HFF-Myc (cell line): Measurements from ENCODE around the gene AQP7.
"Not testable (repeated sequence)": the region's sequence is repeated elsewhere in the genome, so short reads cannot be mapped to it uniquely, and the experiment has no call there.

Source experiments
- DNase-seq: peaks from one replicate; pipeline ENCODE4 v3.0.0-alpha.2; 2011; ENCODE audit warnings: low read depth; ENCODE audit errors: extremely low read depth
- H3K4me3 ChIP-seq: replicated peaks from 2 replicates; pipeline ENCODE4 v1.5.1; 2011; ENCODE audit warnings: low read depth, mild to moderate bottlenecking, control low read depth, low read length
- CTCF ChIP-seq: IDR thresholded peaks from 2 replicates; pipeline ENCODE4 v1.5.1; 2012; ENCODE audit warnings: mild to moderate bottlenecking, low read depth, low read length, control low read depth; ENCODE audit errors: missing control alignments

The AQP7 gene

GRCh38 chr9:33425128-33425533, 22.8 kb upstream of the AQP7 start:
- no peak for DNase-seq
- no peak for TF ChIP-seq CTCF
- no peak overlapping the region for H3K4me3 ChIP-seq

- not testable (repeated sequence) for H3K4me3 ChIP-seq, DNase-seq
Measured at GRCh38 chr9:33424492-33424891, 22.1 kb upstream of the AQP7 start.

- DNase-seq, H3K4me3 ChIP-seq: not testable (repeated sequence)
Measured at GRCh38 chr9:33424043-33424442, 21.7 kb upstream of the AQP7 start.

- DNase-seq: no peak
- H3K4me3 ChIP-seq: no peak overlapping the region
- TF ChIP-seq CTCF: no peak
Measured at GRCh38 chr9:33419708-33420303, 17.4 kb upstream of the AQP7 start.

- H3K4me3 ChIP-seq: no peak overlapping the region
- no peak for DNase-seq
- TF ChIP-seq CTCF: no peak
Measured at GRCh38 chr9:33418090-33418489, 15.7 kb upstream of the AQP7 start.

GRCh38 chr9:33416996-33417395, 14.6 kb upstream of the AQP7 start:
- no peak for TF ChIP-seq CTCF
- H3K4me3 ChIP-seq: no peak overlapping the region
- no peak for DNase-seq

- no peak for DNase-seq
- H3K4me3 ChIP-seq: no peak overlapping the region
- peak; percentile 73 for TF ChIP-seq CTCF
Measured at GRCh38 chr9:33415501-33416038, 13.2 kb upstream of the AQP7 start.

- DNase-seq: no peak
- no peak overlapping the region for H3K4me3 ChIP-seq
- no peak for TF ChIP-seq CTCF
Measured at GRCh38 chr9:33414889-33415500, 12.6 kb upstream of the AQP7 start.
